Upper lobe of left lung (tissue), 6 donors: ENCODE measurements around the gene RPUSD3. TPM values are rescaled to one million over a fixed set of nuclear protein-coding genes. Genes with fewer than 3 reads are reported as not detected.

Experiments
- ATAC-seq, 2 donors: fragments of 200-7000 bp; cut with Tn5 transposase; one replicate each; pipeline ENCODE4 v1.9.1; 2022; ENCODE audit warnings: mild to moderate bottlenecking in 2 of 2, moderate library complexity in 2 of 2; ENCODE audit not compliant: low FRiP score in 2 of 2
- DNase-seq, 2 donors: peaks; one replicate each; pipeline ENCODE4 v3.0.0-alpha.2; 2019 to 2020
- H3K27ac ChIP-seq, 4 donors: fragments of 200-600 bp; sonication (generic); one replicate each; pipeline ENCODE4 v1.5.1; 2016 to 2019
- H3K27me3 ChIP-seq, 4 donors: fragments of 200-600 bp; sonication (generic); one replicate each; pipeline ENCODE4 v1.5.1; 2017 to 2019
- H3K36me3 ChIP-seq, 4 donors: fragments of 200-600 bp; sonication (generic); one replicate each; pipeline ENCODE4 v1.5.1; 2016 to 2019
- H3K4me1 ChIP-seq, 4 donors: fragments of 200-600 bp; sonication (generic); one replicate each; pipeline ENCODE4 v1.5.1; 2018 to 2019
- H3K4me3 ChIP-seq, 4 donors: fragments of 200-600 bp; sonication (generic); one replicate each; pipeline ENCODE4 v1.5.1; 2017 to 2019; ENCODE audit warnings: mild to moderate bottlenecking in 2 of 4, moderate library complexity in 1 of 4
- H3K9me3 ChIP-seq, 4 donors: fragments of 200-600 bp; sonication (generic); one replicate each; pipeline ENCODE4 v1.5.1; 2018 to 2019
- EP300 ChIP-seq, 4 donors: sonication (generic); formaldehyde crosslinking; IDR thresholded peaks; one replicate each; pipeline ENCODE4 v1.5.1; 2017; ENCODE audit warnings: antibody characterized with exemption in 4 of 4, control low read depth in 2 of 4
- POLR2A ChIP-seq, 4 donors: fragments of 450-650 bp; IDR thresholded peaks; one replicate each; pipeline ENCODE4 v1.5.1; 2016 to 2017; ENCODE audit warnings: antibody characterized with exemption in 4 of 4, mild to moderate bottlenecking in 2 of 4
- POLR2AphosphoS5 ChIP-seq, 2 donors: sonication (generic); formaldehyde crosslinking; IDR thresholded peaks; one replicate each; pipeline ENCODE4 v1.5.1; 2017; ENCODE audit warnings: antibody characterized with exemption in 2 of 2
- WGBS, 2 donors: methylation state at CpG; one replicate each; pipeline ENCODE4 v1.1.5; 2017 to 2018; 5-methylcytosine and 5-hydroxymethylcytosine counted together
- total RNA-seq, 6 donors: library from RNA; depleted of rRNA in 4 of 6; stranded (reverse); fragments of >200 nt in 4 of 6; gene quantifications; one replicate each; pipeline versions ENCODE4 v1.1.0 to v1.2.1, GENCODE V29; 2016 to 2021
- TF ChIP-seq, protein P1 (sequence below), 6 experiments: fragments of 450-650 bp in 4 of 6; fragments of 200-600 bp in 2 of 6; sonication (generic) in 2 of 6; IDR thresholded peaks; one replicate each; pipeline ENCODE4 v1.5.1; 2016 to 2019; ENCODE audit warnings: antibody characterized with exemption in 6 of 6
- donor health status: DM: no; HTN: no; CAD: no; lungs with moderate emphysema.
- donor health status: DM: no; HTN: yes; CAD: no; lungs with severe emphysema.

Gene RPUSD3, protein sequence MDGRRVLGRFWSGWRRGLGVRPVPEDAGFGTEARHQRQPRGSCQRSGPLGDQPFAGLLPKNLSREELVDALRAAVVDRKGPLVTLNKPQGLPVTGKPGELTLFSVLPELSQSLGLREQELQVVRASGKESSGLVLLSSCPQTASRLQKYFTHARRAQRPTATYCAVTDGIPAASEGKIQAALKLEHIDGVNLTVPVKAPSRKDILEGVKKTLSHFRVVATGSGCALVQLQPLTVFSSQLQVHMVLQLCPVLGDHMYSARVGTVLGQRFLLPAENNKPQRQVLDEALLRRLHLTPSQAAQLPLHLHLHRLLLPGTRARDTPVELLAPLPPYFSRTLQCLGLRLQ
- 10 to 100 TPM; 23.8 to 58.7 (median 34.9) TPM for total RNA-seq

DNA sequence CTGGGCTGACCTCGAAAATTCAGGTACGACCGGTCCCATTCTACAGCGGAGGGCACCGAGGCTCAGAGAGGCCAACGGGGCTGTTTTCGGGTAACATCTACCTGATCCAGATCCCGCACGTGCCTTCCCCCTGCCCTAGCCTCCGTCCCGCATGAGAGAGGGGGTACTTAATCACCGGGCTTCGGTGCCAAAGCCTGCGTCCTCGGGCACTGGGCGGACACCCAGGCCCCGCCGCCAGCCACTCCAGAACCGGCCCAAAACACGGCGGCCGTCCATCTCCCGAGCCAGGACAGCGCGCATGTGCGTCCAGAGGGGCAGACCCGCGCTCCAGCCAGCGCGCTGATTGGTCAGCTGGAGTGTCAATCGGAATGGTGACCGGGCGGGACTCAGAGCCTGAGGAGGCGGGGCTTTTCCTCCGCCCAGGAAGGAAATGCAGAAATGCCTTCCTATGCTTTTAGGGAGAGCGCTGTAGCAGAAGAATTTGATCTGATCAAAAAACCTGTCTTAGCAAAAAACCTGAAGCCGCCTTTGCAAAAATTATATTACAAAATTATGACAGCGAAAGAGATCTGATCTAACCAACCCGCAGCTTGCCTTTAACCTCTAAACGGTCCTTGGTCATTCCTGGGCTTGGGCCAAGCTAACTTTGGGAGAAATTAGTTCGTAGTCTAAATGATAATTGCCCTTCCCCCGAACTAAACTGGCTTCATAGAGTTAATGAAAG is at the start of gene RPUSD3:
Gene RPUSD3 (minus strand): TSS at position 294 of the 724 bp plus-strand sequence. CDS start 18 bp downstream, at position 276.
- H3K27ac ChIP-seq: peak within 1 kb of the TSS; percentile 63 to 89 (median 82)
- DNase-seq: peak; percentile 98

DNA sequence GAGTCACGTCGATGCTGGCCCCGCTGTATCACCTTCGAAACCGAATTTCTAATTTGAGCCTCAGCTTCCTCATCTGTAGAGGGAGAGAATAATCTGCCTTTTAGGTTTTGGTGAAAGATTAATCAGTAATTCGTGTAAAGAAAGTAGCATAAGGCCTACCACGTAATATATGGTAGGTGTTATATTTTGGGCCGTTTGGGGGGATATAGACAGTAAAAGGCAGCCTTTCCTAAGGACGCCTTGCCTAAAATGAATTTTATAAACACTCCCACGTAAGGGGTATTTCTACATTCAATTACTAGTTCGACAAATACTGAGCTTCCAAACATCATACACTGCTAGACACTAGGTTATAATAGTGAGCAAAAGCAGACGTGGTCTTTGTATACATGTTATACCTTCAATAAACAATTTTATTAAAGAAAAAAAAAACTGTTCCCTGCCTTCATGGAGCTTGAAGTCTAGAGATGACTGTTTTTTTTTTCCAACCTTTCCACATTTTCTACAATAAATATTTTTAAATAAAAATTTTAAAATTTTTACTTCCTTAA is 47.3 kb upstream of the RPUSD3 start:
- H3K9me3 ChIP-seq: no peaks in the 10 kb centered on the region
- 7 to 16% methylated on average over 12 of the region's 12 CpGs for WGBS, 2 donors
- H3K36me3 ChIP-seq: peaks cover 4 to 14% (median 8%) of the 10 kb centered on the region in 4 donors
- DNase-seq: no peak
- H3K4me1 ChIP-seq: peaks cover 12 to 18% (median 13%) of the 10 kb centered on the region in 4 donors
- peak overlapping the region; percentile 50 to 93 (median 76) for H3K4me3 ChIP-seq
- no peaks in the 10 kb centered on the region for H3K27me3 ChIP-seq
- peak overlapping the region; percentile 94 to 98 (median 96) for H3K27ac ChIP-seq
- ATAC-seq: no peak
- TF ChIP-seq POLR2AphosphoS5 (IDR thresholded peaks at IDR 0.05): no peak
- TF ChIP-seq EP300 (IDR thresholded peaks at IDR 0.05): no peak
- TF ChIP-seq, protein P1, sequence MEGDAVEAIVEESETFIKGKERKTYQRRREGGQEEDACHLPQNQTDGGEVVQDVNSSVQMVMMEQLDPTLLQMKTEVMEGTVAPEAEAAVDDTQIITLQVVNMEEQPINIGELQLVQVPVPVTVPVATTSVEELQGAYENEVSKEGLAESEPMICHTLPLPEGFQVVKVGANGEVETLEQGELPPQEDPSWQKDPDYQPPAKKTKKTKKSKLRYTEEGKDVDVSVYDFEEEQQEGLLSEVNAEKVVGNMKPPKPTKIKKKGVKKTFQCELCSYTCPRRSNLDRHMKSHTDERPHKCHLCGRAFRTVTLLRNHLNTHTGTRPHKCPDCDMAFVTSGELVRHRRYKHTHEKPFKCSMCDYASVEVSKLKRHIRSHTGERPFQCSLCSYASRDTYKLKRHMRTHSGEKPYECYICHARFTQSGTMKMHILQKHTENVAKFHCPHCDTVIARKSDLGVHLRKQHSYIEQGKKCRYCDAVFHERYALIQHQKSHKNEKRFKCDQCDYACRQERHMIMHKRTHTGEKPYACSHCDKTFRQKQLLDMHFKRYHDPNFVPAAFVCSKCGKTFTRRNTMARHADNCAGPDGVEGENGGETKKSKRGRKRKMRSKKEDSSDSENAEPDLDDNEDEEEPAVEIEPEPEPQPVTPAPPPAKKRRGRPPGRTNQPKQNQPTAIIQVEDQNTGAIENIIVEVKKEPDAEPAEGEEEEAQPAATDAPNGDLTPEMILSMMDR (IDR thresholded peaks at IDR 0.05): no peak
- TF ChIP-seq POLR2A (IDR thresholded peaks at IDR 0.05): no peak

More for the DNA sequence above, at the start of gene RPUSD3:
- no peaks in the 10 kb centered on the region for H3K9me3 ChIP-seq
- peaks cover 13 to 30% (median 14%) of the 10 kb centered on the region in 4 donors for H3K4me1 ChIP-seq
- ATAC-seq: peak; percentile 98 to 99
- no peaks in the 10 kb centered on the region for H3K27me3 ChIP-seq
- TF ChIP-seq, protein P1 (IDR thresholded peaks at IDR 0.05): peak in 1 of 6 experiments; percentile 7
- TF ChIP-seq POLR2A (IDR thresholded peaks at IDR 0.05) (peak in 2 of 4 donors; percentile 66 to 81), POLR2AphosphoS5 (IDR thresholded peaks at IDR 0.05) (peak; percentile 78 to 87), EP300 (IDR thresholded peaks at IDR 0.05) (no peak)
- peak within 1 kb of the TSS; percentile 65 to 90 (median 84) for H3K4me3 ChIP-seq
- peaks cover 0 to 31% (median 23%) of the 10 kb centered on the region in 4 donors for H3K36me3 ChIP-seq
- 0 to 1% methylated on average over 12 to 20 of the region's 42 CpGs for WGBS, 2 donors

GRCh38 chr3:9890249-9891071 is 46.7 kb upstream of the RPUSD3 start, which contains the start of gene JAGN1:
TSS of gene JAGN1 (plus strand) at chr3:9890610. CDS start at chr3:9890723, 113 bp downstream.
- 0 to 1% methylated on average over 33 to 51 of the region's 62 CpGs for WGBS, 2 donors
- Histone ChIP-seq H3K36me3 (peaks cover 4 to 14% (median 8%) of the 10 kb centered on the region in 4 donors), H3K27me3 (no peaks in the 10 kb centered on the region), H3K27ac (peak within 1 kb of the TSS; percentile 94 to 98 (median 96)), H3K9me3 (no peaks in the 10 kb centered on the region), H3K4me3 (peak within 1 kb of the TSS; percentile 50 to 93 (median 76)), H3K4me1 (peaks cover 12 to 18% (median 13%) of the 10 kb centered on the region in 4 donors)
- DNase-seq (peak; percentile 91 to 95), ATAC-seq (peak; percentile 97 to 99)
- TF ChIP-seq POLR2A (IDR thresholded peaks at IDR 0.05) (peak; percentile 31 to 91 (median 86)), POLR2AphosphoS5 (IDR thresholded peaks at IDR 0.05) (peak; percentile 95), EP300 (IDR thresholded peaks at IDR 0.05) (no peak)
- TF ChIP-seq, protein P1 (IDR thresholded peaks at IDR 0.05): peak in 3 of 6 experiments; percentile 16 to 35 (median 27)

DNA sequence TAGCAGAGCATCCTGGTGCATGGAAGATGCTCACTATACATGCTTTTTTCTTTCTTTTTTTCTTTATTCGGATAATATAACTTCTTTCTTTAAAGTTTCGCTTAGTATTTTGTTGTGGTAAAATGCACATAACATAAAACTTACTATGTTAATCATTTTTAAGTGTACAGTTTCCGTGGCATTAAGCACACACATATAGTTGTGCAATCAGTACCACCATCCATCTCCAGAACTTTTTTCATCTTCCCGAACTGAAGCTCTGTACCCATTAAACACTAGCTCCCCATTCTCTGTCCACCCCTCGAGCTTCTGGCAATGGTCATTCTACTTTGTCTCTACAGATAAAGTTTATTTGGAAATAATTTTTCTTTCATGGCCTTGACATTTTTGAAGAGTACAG is 45.6 kb upstream of the RPUSD3 start:
- no peaks in the 10 kb centered on the region for H3K27me3 ChIP-seq
- no peaks in the 10 kb centered on the region for H3K9me3 ChIP-seq
- TF ChIP-seq EP300 (IDR thresholded peaks at IDR 0.05): no peak
- TF ChIP-seq, protein P1 (IDR thresholded peaks at IDR 0.05): no peak
- TF ChIP-seq POLR2AphosphoS5 (IDR thresholded peaks at IDR 0.05): no peak
- no peak for TF ChIP-seq POLR2A (IDR thresholded peaks at IDR 0.05)
- H3K36me3 ChIP-seq: peaks cover 4 to 14% (median 8%) of the 10 kb centered on the region in 4 donors
- 66 to 78% methylated on average over 5 of the region's 5 CpGs for WGBS, 2 donors
- H3K27ac ChIP-seq: no peak overlapping the region
- no peak for ATAC-seq
- H3K4me3 ChIP-seq: no peak overlapping the region
- H3K4me1 ChIP-seq: peaks cover 12 to 18% (median 13%) of the 10 kb centered on the region in 4 donors
- no peak for DNase-seq
